Motor neuron (in vitro differentiated cells): ENCODE measurements around the gene SCYL1. TPM values are rescaled to one million over a fixed set of nuclear protein-coding genes. Genes with fewer than 3 reads are reported as not detected.

Experiments
- ATAC-seq, 8 experiments: fragments of 200-7000 bp; cut with Tn5 transposase; replicated peaks in 6 of 8; 2 replicates each; pipeline ENCODE4 v1.8.0; 2021; ENCODE audit warnings: mild to moderate bottlenecking in 8 of 8, moderate library complexity in 8 of 8
- H3K27ac ChIP-seq, 2 donors: fragments of 250-450 bp; sonication (Bioruptor Pico); 2 replicates each; pipeline ENCODE4 v1.9.0; 2021; ENCODE audit warnings: antibody characterized with exemption in 2 of 2, mild to moderate bottlenecking in 2 of 2, moderate library complexity in 1 of 2
- H3K4me1 ChIP-seq, 2 donors: fragments of 250-450 bp; sonication (Bioruptor Pico); replicated peaks in 1 of 2; 2 replicates each; pipeline ENCODE4 v1.6.1; 2021; ENCODE audit warnings: antibody characterized with exemption in 2 of 2, mild to moderate bottlenecking in 2 of 2, moderate library complexity in 1 of 2
- H3K4me3 ChIP-seq, 5 donors: fragments of 250-450 bp; sonication (Bioruptor Pico); 2 replicates each; pipeline ENCODE4 v1.9.0; 2021; ENCODE audit warnings: antibody characterized with exemption in 5 of 5, mild to moderate bottlenecking in 5 of 5, moderate library complexity in 4 of 5
- WGBS, 10 experiments: fragments of 450-650 bp; shearing (Covaris generic); methylation state at CpG; one replicate each; pipeline ENCODE4 v1.0.0; 2022; 5-methylcytosine and 5-hydroxymethylcytosine counted together
- in situ Hi-C, 9 experiments: fragments of 400-800 bp; cut with MboI; loops; one replicate each; pipeline ENCODE4 v1.15.0; 2021; ENCODE audit warnings: low sequenced_read_pairs in 9 of 9, low pct_unique_long_range_greater_than_20kb in 2 of 9; ENCODE audit not compliant: unreplicated experiment in 9 of 9
- total RNA-seq, 8 experiments: library from RNA; unstranded; fragments of 300-600 nt; gene quantifications; 2 replicates each; pipeline versions ENCODE4 v1.2.3 to v1.2.4, GENCODE V29; 2022

Gene SCYL1
- total RNA-seq = 100 to 1,000 TPM in 1 of 8 experiments, 10 to 100 TPM in 7; 39.2 to 119 (median 57.7) TPM

- H3K4me3 ChIP-seq = peak within 1 kb of the TSS; percentile 79 to 100 (median 97)
- ATAC-seq = peak; percentile 61 to 78 (median 72)
- peaks cover 19 to 24% of the 10 kb centered on the region in 2 donors for H3K4me1 ChIP-seq
- 0% methylated on average over 1 of the region's 82 CpGs; no CpG with 5 or more reads in 9 of the 10 experiments for WGBS, 10 experiments
- in situ Hi-C loops = loop anchor here in 4 of 9 experiments (25.0 kb wide), 2 partner anchors 113 to 163 kb away; partner anchors contain the start of genes NEAT1 (in 3 of the 4) and TIGD3 (in 1 of the 4)
- peak within 1 kb of the TSS; percentile 64 to 89 for H3K27ac ChIP-seq
Measured at GRCh38 chr11:65524741-65525545, at the start of gene SCYL1. SCYL1 (plus strand) TSS chr11:65525083; CDS start chr11:65525154, 71 bp downstream.

DNA sequence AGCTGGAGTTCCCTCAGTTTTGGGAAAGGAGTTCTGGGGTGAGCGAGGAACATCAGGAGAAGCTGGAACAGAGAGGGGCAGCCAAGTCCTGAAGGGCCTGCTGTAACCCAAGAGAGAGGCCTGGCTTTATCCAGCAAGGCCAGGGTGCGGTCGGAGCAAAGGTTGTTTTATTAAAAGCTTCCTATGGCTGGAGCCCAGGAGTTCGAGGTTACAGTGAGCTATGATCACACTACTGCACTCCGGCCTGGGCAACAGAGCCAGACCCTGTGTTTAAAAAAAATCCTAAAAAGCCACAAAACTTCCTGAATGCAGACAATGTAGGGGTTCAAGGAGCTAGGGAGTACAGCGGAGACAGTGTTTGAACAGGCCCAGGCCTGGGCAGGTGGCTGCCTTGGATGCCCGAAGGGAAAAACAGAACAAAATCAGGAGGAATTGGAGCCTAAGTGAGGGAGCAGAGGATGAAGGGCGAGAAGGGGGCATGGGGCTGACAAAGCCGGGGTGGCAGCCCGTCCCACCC is 48.2 kb upstream of the SCYL1 start:
- peak overlapping the region; percentile 98 to 99 for H3K27ac ChIP-seq
- ATAC-seq = no peak
- WGBS, 10 experiments = 7 to 82% (median 50%) methylated on average over 2 to 7 of the region's 10 CpGs; no CpG with 5 or more reads in 2 of the 10 experiments
- peak overlapping the region; percentile 63 to 74 (median 69) for H3K4me3 ChIP-seq
- in situ Hi-C loops = no loop called here
- peaks cover 32 to 39% of the 10 kb centered on the region in 2 donors for H3K4me1 ChIP-seq

DNA sequence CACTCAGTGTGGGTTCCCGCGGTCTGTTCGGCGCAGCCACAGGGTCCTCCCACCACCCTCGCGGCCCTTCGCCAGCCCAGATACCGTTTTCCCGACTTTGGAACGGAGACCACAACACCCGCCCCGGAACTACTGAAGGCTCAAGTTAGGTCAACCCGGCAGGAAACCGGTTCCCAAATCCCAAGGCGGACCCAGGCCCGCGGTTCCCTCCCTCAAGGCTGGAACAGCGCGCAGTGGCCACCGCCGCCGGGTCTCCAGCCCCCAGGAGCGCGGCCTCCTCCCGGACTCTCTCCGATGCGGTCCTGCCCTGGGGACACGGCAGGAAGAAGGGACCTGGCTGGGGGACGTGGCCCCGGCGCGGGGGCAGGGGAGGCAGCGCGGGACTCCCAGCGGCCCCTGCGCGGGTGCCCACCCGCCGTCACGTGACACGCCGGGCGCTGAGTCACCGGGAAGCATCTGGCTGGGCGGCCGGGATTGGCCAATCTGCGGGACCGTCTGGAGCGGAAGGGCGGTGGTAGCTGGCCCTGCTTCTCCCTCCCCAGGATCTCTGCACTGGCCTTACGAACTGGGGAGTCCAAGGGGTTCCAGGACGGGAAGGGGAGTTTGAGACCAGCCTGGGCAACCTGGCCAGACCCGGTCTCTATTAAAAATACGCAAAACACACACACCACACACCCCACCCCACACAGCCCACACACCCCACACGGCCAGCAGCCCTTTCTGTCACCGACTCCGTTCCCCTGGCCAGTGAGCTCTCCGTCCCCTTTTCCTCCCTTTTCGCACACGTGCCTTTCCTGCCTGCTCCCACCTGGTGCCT is 47.5 kb upstream of the SCYL1 start:
- Histone ChIP-seq H3K27ac (peak overlapping the region; percentile 98 to 99), H3K4me3 (peak overlapping the region; percentile 63 to 74 (median 69)), H3K4me1 (peaks cover 31 to 35% of the 10 kb centered on the region in 2 donors)
- peak; percentile 71 to 91 (median 86) for ATAC-seq
- WGBS, 10 experiments = no CpG with 5 or more reads among the region's 60 CpGs
- in situ Hi-C loops = no loop called here

- Histone ChIP-seq H3K27ac (peak overlapping the region; percentile 98 to 99), H3K4me3 (peak overlapping the region; percentile 12 to 74 (median 64)), H3K4me1 (peaks cover 31 to 34% of the 10 kb centered on the region in 2 donors)
- peak; percentile 2 to 27 (median 14) for ATAC-seq
- WGBS, 10 experiments = 20 to 100% (median 55%) methylated on average over 1 to 9 of the region's 33 CpGs; no CpG with 5 or more reads in 1 of the 10 experiments
- in situ Hi-C loops = no loop called here
Measured at GRCh38 chr11:65478388-65479183, 46.3 kb upstream of the SCYL1 start.

GRCh38 chr11:65479184-65480145 is 45.4 kb upstream of the SCYL1 start:
- peak overlapping the region in 4 of 5 donors; percentile 12 to 74 (median 66) for H3K4me3 ChIP-seq
- peak; percentile 8 to 47 (median 22) for ATAC-seq
- in situ Hi-C loops = no loop called here
- 0 to 80% (median 61%) methylated on average over 1 to 9 of the region's 11 CpGs; no CpG with 5 or more reads in 3 of the 10 experiments for WGBS, 10 experiments
- peak overlapping the region; percentile 98 to 99 for H3K27ac ChIP-seq
- peaks cover 31 to 34% of the 10 kb centered on the region in 2 donors for H3K4me1 ChIP-seq

DNA sequence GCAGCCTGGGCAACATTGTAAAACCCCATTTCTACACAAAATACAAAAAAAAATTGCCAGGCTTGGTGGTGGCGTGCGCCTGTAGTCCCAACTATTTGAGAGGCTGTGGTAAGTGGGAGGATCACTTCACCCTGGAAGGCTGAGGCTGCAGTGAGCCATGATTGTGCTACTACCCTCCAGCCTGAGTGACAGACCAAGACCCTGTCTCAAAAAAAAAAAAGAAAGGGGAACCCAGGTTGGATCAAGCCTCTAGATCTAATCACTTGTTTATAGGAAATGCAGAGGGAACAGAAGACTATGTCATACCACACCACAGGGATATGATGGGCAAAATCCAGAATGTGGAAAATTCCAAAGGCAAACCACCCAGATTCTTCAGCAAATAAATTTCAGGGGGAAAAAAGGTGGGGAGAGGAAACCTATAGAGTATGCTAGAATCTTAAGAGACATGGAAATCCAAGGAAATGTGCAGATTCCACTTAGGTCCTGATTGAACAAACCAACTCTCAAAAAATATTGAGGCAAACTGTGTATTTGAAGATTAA is 42.5 kb upstream of the SCYL1 start:
- in situ Hi-C loops = no loop called here
- no peak for ATAC-seq
- peaks cover 54 to 58% of the 10 kb centered on the region in 2 donors for H3K4me1 ChIP-seq
- H3K27ac ChIP-seq = no peak overlapping the region
- WGBS, 10 experiments = 90 to 100% (median 96%) methylated on average over 1 to 2 of the region's 2 CpGs; no CpG with 5 or more reads in 4 of the 10 experiments
- no peak overlapping the region for H3K4me3 ChIP-seq

DNA sequence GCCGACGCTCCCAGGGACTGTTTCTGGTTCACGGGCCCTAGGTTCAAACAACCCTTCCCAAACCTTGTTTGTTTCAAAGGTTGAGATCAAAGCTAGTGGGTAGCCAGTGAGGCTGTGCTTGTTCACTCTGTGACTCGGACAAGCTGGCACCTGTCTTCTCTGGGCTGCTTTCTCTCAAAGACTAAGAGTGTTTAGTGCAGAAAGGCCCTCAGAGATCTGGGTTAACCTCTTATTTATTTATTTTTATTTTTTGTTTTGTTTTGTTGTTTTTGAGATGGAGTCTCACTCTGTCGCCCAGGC is 39.0 kb upstream of the SCYL1 start:
- Histone ChIP-seq H3K4me1 (peaks cover 61 to 64% of the 10 kb centered on the region in 2 donors), H3K4me3 (no peak overlapping the region), H3K27ac (peak overlapping the region; percentile 15 to 88)
- in situ Hi-C loops = no loop called here
- WGBS, 10 experiments = 25 to 83% (median 51%) methylated on average over 1 to 4 of the region's 5 CpGs
- no peak for ATAC-seq

GRCh38 chr11:65486570-65487466 is 38.1 kb upstream of the SCYL1 start:
- Histone ChIP-seq H3K4me1 (peaks cover 64 to 68% of the 10 kb centered on the region in 2 donors), H3K4me3 (peak overlapping the region in 3 of 5 donors; percentile 1 to 6 (median 2)), H3K27ac (peak overlapping the region; percentile 47 to 88)
- peak in 6 of 8 experiments; percentile 0 to 15 (median 2) for ATAC-seq
- WGBS, 10 experiments = 0 to 54% (median 30%) methylated on average over 1 to 7 of the region's 10 CpGs; no CpG with 5 or more reads in 3 of the 10 experiments
- in situ Hi-C loops = no loop called here

DNA sequence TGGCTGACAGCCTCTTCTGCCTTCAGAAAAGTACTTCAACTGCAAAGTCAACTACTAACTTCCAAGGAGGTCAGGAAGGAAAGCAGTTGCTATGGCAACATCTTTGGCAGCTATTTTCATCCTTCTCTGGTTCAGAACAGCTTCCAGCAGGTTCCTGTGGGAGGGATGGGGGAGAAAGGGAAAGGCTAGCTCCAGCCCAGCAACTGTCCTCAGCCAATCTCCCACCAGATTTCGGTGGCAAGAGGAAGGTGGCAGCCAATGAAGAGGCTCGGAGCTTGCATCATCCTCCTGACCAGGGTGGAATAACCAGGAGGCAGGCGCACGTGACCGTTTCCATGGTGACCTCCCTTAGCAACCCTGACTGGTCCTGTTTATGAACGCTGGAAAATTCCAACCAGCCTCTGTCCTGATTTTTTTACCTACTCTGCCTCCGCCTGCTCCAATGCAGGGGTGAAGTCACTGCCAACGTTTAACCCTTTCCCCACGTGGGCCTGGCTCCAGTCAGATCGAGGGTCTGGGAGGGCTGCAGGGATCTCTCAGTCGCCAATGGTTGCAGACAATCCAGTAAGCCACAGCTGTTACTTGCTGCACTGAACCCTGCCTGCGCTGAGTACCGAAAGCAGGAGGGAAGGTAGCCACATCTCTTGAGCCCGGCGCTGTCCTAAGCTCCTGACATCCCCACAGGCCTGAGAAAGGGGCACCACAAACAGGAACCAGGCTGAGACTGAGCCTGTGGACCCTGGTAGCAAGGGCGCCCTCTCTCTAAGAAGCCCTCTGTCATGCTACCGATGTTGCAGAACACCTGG is 37.2 kb upstream of the SCYL1 start:
- peak; percentile 75 to 93 (median 88) for ATAC-seq
- peaks cover 72 to 76% of the 10 kb centered on the region in 2 donors for H3K4me1 ChIP-seq
- H3K27ac ChIP-seq = peak overlapping the region; percentile 96
- H3K4me3 ChIP-seq = peak overlapping the region; percentile 22 to 30 (median 24)
- 0 to 38% (median 0%) methylated on average over 1 to 9 of the region's 17 CpGs; no CpG with 5 or more reads in 2 of the 10 experiments for WGBS, 10 experiments
- in situ Hi-C loops = no loop called here
